Activated T-cell treated with anti-CD3 and anti-CD28 coated beads, Interleukin-2, amount 50 U/mL, for 1 hour (primary cell): ENCODE results near the gene GAPDHS.

Experiments
- DNase-seq: peaks from one replicate; pipeline ENCODE4 v3.0.0-alpha.2; 2020

The GAPDHS gene

GRCh38 chr19:35511337-35511736 lies 21.9 kb upstream of the GAPDHS start:
- no peak for DNase-seq

DNA sequence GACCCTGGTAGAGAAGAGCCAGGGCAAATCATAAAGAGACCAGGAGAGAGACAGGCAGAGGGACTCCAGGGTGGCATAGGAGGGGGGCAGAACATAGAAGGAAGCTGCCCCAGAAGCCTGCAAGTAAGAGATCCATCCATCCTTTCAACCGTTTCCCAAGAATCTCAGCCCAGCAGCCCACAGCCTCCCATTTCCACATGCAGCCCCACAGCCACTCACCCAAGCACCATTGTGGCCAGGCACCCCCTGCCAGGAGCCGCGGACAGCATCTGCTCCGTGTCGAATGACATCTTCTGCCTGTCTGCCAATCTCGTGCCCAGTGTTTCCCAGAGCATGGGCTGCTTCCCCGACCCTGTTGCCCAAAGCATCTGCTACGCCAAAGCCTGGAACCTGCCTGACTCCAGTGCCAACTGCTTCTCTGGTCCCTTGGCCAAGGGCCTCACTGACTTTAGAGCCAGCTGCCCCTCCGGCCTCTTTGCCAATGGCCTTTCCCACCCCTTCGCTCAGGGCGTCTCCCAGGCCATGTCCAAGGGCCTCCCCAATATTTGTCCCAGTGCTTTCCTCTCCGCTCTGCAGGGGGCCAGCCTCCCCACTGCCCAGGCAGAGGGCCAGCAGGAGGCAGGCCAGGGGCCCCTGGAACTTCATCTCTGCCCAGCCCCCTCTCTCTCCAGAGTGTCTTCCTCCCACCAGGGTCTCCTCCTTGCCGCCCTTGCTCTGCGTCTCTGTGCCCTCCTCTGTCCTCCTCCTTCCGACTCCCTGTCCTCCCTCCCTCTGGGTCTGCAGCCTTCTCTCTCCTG lies 20.2 kb upstream of the GAPDHS start:
- DNase-seq, result no peak

DNA sequence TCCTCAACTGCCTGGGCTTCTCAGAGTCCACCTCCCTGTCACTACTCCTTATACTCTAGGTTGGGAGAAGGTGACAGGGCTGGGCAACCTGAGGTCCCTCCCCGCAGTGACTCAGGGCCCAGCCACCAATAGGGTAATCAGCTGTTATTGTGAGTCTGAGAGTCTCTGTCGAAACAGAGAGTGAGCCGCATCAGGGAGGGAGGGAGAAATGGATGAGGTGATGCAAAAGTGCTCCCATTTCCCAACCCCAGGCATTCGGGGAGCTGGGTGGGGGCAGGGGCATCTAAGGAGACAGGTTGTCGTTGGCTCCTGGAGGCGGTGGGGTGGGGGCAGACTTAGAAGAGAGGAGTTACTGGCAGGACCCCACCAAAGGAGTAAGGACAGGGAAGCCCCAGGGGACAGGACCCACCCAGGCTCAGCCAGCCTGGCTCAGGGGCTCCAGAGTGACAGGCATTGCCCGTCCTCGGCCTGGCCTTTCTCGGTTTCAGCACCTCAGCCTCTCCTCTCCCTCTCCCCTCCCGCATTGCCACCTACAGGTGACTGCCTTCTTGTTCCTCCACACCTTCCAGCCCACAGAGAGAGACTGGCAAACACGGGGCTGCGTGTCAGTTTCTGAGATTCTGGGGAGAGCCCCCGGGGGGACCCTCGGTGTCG lies 19.5 kb upstream of the GAPDHS start, which contains the start of gene DMKN:
Gene DMKN (minus strand): TSS at position 22 of the 654 bp plus-strand sequence. CDS start 174 bp downstream, outside the sequence.
- no peak for DNase-seq

- no peak for DNase-seq
These were observed 18.9 kb upstream of the GAPDHS start for GRCh38 chr19:35514282-35514809.

- DNase-seq, result no peak
These were observed 16.9 kb upstream of the GAPDHS start for GRCh38 chr19:35516310-35516709.

GRCh38 chr19:35517342-35517741 lies 15.9 kb upstream of the GAPDHS start:
- DNase-seq, result no peak

DNA sequence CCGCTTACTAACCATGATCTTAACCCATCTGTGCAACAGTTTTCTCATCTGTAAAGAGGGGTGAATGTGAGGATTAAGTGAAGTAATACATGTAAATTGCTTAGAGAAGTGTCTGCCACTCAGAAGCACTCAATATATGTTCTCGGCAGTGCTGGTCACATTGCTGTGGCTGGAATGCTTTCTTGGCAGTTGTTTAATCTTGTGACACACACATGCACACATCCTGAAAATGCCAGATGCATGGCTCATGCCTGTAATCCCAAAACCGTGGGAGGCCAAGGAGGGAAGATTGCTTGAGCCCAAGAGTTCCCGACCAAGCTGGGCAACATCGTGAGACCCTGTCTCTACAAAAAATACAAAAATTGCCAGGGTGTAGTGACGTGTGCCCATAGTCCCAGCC lies 14.9 kb upstream of the GAPDHS start:
- no peak for DNase-seq

GRCh38 chr19:35519291-35519690 lies 14.0 kb upstream of the GAPDHS start:
- DNase-seq, result no peak

DNA sequence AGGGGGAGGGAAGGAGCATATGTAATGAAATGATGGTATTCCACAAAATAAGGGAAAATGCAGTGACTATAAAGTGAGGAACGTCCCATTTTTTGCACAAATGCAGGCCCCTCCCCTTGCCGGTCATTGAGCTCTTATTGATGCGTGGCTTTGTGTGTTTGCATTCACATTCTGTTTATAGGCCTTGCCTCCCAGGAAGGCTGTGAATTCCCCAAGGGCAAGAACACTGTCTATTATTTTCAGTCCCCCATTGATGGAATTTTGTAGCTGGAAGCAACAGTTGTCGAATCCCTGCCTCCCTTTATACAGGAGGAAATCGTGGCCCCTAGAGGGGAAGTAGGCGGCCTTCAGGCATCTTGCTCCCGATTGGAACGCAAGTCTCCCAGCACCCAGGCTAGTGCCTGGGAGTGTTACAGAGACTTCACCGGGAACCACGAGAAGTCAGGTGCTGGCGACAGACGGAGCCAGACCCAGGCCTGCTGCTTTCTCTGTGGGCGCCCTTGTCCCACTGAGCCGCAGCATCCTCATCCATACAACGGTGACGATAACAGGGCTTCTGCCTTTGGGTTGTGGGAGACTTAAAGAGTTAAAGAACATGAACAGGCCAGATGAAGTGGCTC lies 12.0 kb upstream of the GAPDHS start:
- no peak for DNase-seq

DNA sequence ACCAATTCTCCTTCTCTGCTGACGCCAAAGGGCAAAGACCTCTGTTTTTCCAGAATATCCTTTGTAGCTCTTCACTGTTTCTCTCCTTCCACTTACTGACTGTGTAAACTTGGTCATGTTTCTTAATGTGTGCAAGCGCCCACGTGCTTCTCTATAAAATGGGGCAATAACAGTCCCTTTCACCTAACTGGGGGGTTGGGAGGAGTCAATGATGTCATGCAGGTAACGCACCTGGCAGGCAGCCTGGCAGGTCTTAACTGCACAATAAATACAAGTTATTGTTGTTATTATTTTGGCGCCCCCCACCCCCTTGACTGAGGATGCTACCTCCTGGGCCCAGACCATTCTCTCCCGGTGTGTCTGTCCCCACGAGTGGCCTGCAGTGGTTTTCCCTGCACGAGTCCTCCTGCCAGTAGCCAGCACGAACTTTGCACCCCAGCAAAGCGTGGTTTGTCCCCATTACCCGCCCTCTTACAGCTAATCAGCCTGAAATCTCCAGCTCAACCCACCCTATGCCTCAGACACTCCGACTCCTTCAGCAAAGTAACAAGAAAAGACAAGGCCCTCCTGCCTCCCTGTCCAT lies 10.4 kb upstream of the GAPDHS start:
- no peak for DNase-seq

DNA sequence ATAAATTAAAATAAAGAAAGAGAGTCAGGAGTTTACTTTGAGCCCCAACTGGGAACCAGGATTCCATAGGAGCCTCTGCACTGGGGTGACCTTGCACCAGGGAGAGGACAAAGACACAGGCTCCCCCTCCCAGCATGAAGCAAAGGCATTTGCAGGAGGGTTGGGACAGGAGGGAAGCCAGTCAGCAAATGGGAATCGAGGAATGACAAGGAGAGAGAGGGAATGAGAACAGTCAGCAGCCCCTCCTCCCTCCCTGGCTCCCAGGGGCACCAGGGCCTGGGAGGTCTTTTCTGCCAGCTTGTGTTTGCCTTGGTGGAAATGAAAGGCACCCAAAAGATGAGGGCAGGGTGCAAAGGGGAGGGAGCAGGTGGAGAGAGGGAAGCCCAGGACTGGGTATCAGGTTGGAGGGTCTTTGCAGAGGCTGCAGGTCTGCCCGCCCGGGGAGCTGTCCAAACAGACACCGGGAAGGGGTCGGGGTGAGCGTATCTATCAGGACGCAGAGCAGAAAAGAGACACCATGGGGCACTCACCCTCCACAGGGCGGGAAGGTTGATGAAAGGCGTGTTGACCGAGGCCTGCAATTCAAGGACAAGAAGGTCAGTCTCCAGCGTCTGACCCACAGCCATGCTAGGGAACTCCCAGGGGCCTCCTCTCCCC lies 8.9 kb upstream of the GAPDHS start:
- no peak for DNase-seq

- no peak for DNase-seq
These were observed 7.4 kb upstream of the GAPDHS start for GRCh38 chr19:35525873-35526272.

GRCh38 chr19:35528218-35529038 lies 4.8 kb upstream of the GAPDHS start, which contains the start of gene SBSN:
SBSN (minus strand) TSS chr19:35528311; CDS start chr19:35528281, 30 bp downstream.
- DNase-seq, result no peak

- no peak for DNase-seq
These were observed 3.7 kb upstream of the GAPDHS start for GRCh38 chr19:35529241-35530218.

DNA sequence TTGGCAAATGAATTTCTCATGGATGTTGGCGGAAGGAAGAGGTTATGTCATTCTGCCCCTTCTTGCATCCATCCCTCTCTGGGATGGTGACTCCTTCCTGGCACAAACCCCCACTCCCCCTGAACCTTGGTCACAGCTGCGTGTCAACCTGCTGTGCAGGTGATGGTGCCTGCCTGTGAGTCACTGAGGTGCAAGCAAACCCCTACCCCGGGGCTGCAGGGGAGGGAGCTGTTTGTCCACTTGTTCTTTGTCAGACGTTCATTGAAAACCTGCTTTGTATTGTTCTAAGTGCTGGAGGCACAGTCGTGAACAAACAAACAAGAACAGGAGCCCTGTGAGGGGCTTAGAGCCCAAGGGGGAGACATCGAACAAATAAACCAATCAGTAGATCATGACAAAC lies 2.0 kb upstream of the GAPDHS start:
- no peak for DNase-seq

- DNase-seq, result peak; percentile 43
These were observed 651 bp downstream of the GAPDHS start for GRCh38 chr19:35533822-35534392.

DNA sequence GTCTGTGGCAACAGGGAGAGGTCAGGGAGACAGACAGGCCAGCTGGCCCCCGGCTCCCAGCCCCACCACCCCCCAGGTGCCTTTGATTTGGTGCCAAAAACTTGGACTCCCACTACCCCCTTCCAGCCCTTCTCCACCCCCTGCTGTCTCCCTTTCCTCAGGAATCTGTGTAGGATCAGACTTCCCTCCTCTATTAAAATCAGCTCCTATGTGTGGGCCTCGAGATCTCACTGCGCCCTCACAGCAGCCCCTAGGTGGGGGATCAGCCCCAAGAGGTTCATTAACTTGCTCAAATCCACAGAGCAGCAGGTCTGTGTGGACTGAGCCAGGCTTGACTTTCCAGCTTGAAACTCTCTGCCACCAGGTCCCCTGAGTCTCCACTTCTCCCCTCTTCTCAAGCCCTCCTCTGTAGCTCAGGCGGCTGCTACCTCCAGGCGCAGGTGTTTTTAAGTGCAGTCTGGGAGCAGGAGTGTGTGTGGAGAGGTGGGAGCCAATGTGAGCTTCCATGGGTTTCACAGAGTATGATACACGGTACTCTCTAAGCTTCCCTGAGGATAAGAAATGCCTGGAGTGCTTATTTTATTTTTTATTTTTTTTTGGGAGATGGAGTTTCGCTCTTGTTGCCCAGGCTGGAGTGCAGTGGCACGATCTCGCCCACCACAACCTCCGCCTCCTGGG lies 1.7 kb downstream of the GAPDHS start:
- DNase-seq, result no peak

GRCh38 chr19:35539314-35539713 lies 6.1 kb downstream of the GAPDHS start:
- DNase-seq, result no peak

DNA sequence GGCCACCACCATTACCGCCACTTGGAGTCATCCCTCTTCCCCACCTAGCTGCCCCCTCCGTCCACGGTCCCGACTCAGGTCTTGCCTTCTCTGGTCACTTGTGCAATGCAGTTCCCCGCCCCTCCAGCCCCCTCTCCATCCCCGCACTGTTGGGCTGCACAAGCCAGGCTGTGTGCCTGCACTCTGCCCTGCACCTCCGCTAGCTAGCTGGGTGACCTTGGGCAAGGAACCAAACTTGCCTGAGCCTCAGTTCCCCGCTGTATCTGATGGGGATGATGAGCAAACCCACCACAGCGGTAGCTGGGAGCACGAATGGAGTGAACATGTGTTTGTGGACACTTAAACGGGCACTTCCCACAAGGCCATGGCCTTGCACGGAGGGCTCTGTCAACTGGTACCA lies 6.6 kb downstream of the GAPDHS start:
- DNase-seq, result no peak
